Measurements from ENCODE around the gene CISD1.

DNA sequence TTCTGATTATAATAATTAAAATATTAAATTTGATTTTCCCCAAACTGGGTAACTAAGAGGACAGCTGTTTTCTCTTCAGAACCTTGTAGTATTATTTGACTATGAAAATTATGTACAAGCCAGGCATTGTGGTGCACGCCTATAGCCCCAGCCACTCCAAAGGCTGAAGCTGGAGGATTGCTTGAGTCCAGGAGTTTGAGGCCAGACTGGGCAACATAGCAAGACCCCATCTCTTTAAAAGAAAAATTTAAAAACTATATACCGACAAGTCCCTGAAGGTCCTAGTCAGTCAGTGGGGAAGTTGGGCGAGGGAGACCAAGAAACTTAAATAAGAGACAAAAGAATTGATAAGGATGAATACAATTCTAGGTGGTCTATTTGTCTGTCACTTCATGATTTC, 38.7 kb downstream of the CISD1 start:
- no peak for TF ChIP-seq POLR2AphosphoS5 (IDR thresholded peaks at IDR 0.05)
- TF ChIP-seq, protein P1, sequence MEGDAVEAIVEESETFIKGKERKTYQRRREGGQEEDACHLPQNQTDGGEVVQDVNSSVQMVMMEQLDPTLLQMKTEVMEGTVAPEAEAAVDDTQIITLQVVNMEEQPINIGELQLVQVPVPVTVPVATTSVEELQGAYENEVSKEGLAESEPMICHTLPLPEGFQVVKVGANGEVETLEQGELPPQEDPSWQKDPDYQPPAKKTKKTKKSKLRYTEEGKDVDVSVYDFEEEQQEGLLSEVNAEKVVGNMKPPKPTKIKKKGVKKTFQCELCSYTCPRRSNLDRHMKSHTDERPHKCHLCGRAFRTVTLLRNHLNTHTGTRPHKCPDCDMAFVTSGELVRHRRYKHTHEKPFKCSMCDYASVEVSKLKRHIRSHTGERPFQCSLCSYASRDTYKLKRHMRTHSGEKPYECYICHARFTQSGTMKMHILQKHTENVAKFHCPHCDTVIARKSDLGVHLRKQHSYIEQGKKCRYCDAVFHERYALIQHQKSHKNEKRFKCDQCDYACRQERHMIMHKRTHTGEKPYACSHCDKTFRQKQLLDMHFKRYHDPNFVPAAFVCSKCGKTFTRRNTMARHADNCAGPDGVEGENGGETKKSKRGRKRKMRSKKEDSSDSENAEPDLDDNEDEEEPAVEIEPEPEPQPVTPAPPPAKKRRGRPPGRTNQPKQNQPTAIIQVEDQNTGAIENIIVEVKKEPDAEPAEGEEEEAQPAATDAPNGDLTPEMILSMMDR (IDR thresholded peaks at IDR 0.05) = no peak
- TF ChIP-seq POLR2A (IDR thresholded peaks at IDR 0.05; ENCODE audit: low read depth) = no peak
- TF ChIP-seq EP300 (IDR thresholded peaks at IDR 0.05) = no peak
